ENCODE results near the gene CERCAM. TPM values are rescaled to one million over a fixed set of nuclear protein-coding genes. Genes with fewer than 3 reads are reported as not detected.
A peak's percentile ranks its signal among the peaks of the same experiment; 100 is the strongest.
"Not testable (repeated sequence)": the region's sequence is repeated elsewhere in the genome, so short reads cannot be mapped to it uniquely, and the experiment has no call there.

Gene CERCAM
- total and polyA plus RNA-seq, 2 experiments from 2014 or later: 49.2 to 117 TPM

GRCh38 chr9:128419061-128419925, 1.4 kb upstream of the CERCAM start:
- Histone ChIP-seq H3K4me1 (ENCODE audit: insufficient read depth) (peaks cover 12% of the 10 kb centered on the region), H3K79me2 (no peaks in the 10 kb centered on the region), H3K27me3 (peaks cover 12% of the 10 kb centered on the region), H3K4me2 (peak overlapping the region; percentile 91), H4K20me1 (ENCODE audit: insufficient read depth, poor library complexity, severe bottlenecking) (no peaks in the 10 kb centered on the region), H3K4me3 (no peak overlapping the region), H3K9me2 (replicated peaks; ENCODE audit: insufficient read depth) (no peaks in the 10 kb centered on the region), H3K36me3 (replicated peaks; ENCODE audit: insufficient read depth, low read depth) (no peaks in the 10 kb centered on the region), H2AFZ (no peak overlapping the region), H3K27ac (no peak overlapping the region), H3K9me3 (ENCODE audit: low read depth) (no peaks in the 10 kb centered on the region)
- peak; percentile 42 for DNase-seq (ENCODE audit: low spot score)
- no peak for TF ChIP-seq CTCF (IDR thresholded peaks at IDR 0.05; ENCODE audit: poor library complexity)
- TF ChIP-seq EZH2 (IDR thresholded peaks at IDR 0.05; ENCODE audit: borderline replicate concordance): no peak
- TF ChIP-seq EZH2phosphoT487 (IDR thresholded peaks at IDR 0.05; ENCODE audit: low read depth, severe bottlenecking, unreplicated experiment): no peak
- WGBS (ENCODE audit: low lambda C conversion rate, missing lambda C conversion rate): 35% methylated on average over 25 of the region's 28 CpGs

GRCh38 chr9:128420060-128420650, 502 bp upstream of the CERCAM start:
- Histone ChIP-seq H3K4me3 (peak overlapping the region; percentile 85), H3K4me2 (peak overlapping the region; percentile 91), H2AFZ (peak overlapping the region; percentile 99), H3K27ac (peak overlapping the region; percentile 76), H3K9me3 (ENCODE audit: low read depth) (no peaks in the 10 kb centered on the region), H4K20me1 (ENCODE audit: insufficient read depth, poor library complexity, severe bottlenecking) (no peaks in the 10 kb centered on the region), H3K36me3 (replicated peaks; ENCODE audit: insufficient read depth, low read depth) (no peaks in the 10 kb centered on the region), H3K79me2 (no peaks in the 10 kb centered on the region), H3K4me1 (ENCODE audit: insufficient read depth) (peaks cover 12% of the 10 kb centered on the region), H3K27me3 (peaks cover 9% of the 10 kb centered on the region), H3K9me2 (replicated peaks; ENCODE audit: insufficient read depth) (no peaks in the 10 kb centered on the region)
- TF ChIP-seq EZH2phosphoT487 (IDR thresholded peaks at IDR 0.05; ENCODE audit: low read depth, severe bottlenecking, unreplicated experiment) (no peak), EZH2 (IDR thresholded peaks at IDR 0.05; ENCODE audit: borderline replicate concordance) (no peak), CTCF (IDR thresholded peaks at IDR 0.05; ENCODE audit: poor library complexity) (peak; percentile 96)
- peak; percentile 92 for DNase-seq (ENCODE audit: low spot score)
- 1% methylated on average over 40 of the region's 59 CpGs for WGBS (ENCODE audit: low lambda C conversion rate, missing lambda C conversion rate)

- no peak for DNase-seq (ENCODE audit: low spot score)
- H3K27ac ChIP-seq: peak overlapping the region; percentile 76
- peak overlapping the region; percentile 91 for H3K4me2 ChIP-seq
- peaks cover 3% of the 10 kb centered on the region for H3K27me3 ChIP-seq
- no peaks in the 10 kb centered on the region for H3K9me3 ChIP-seq (ENCODE audit: low read depth)
- H3K79me2 ChIP-seq: no peaks in the 10 kb centered on the region
- H3K9me2 ChIP-seq (replicated peaks; ENCODE audit: insufficient read depth): no peaks in the 10 kb centered on the region
- H2AFZ ChIP-seq: peak overlapping the region; percentile 99
- WGBS (ENCODE audit: low lambda C conversion rate, missing lambda C conversion rate): 36% methylated on average over 8 of the region's 11 CpGs
- peaks cover 12% of the 10 kb centered on the region for H3K4me1 ChIP-seq (ENCODE audit: insufficient read depth)
- TF ChIP-seq EZH2 (IDR thresholded peaks at IDR 0.05; ENCODE audit: borderline replicate concordance): no peak
- TF ChIP-seq CTCF (IDR thresholded peaks at IDR 0.05; ENCODE audit: poor library complexity): no peak
- no peak for TF ChIP-seq EZH2phosphoT487 (IDR thresholded peaks at IDR 0.05; ENCODE audit: low read depth, severe bottlenecking, unreplicated experiment)
- H3K36me3 ChIP-seq (replicated peaks; ENCODE audit: insufficient read depth, low read depth): no peaks in the 10 kb centered on the region
- H3K4me3 ChIP-seq: peak overlapping the region; percentile 85
- H4K20me1 ChIP-seq (ENCODE audit: insufficient read depth, poor library complexity, severe bottlenecking): no peaks in the 10 kb centered on the region
Measured at GRCh38 chr9:128421482-128421996, 882 bp downstream of the CERCAM start.

GRCh38 chr9:128422022-128422782, 1.5 kb downstream of the CERCAM start:
- not testable (repeated sequence) for DNase-seq (ENCODE audit: low spot score)

More at GRCh38 chr9:128422022-128422782, 1.5 kb downstream of the CERCAM start:
- not testable (repeated sequence) for H4K20me1 ChIP-seq (ENCODE audit: insufficient read depth, poor library complexity, severe bottlenecking); H2AFZ ChIP-seq; H3K27ac ChIP-seq; H3K79me2 ChIP-seq; H3K36me3 ChIP-seq (replicated peaks; ENCODE audit: insufficient read depth, low read depth); H3K9me3 ChIP-seq (ENCODE audit: low read depth); H3K9me2 ChIP-seq (replicated peaks; ENCODE audit: insufficient read depth); H3K27me3 ChIP-seq; H3K4me3 ChIP-seq
- Histone ChIP-seq H3K4me2 (peak overlapping the region; percentile 91), H3K4me1 (ENCODE audit: insufficient read depth) (peaks cover 12% of the 10 kb centered on the region)
- WGBS (ENCODE audit: low lambda C conversion rate, missing lambda C conversion rate): 94% methylated on average over 13 of the region's 13 CpGs
